GM10266 (cell line): ENCODE data around the gene MT4.
A peak's percentile ranks its signal among the peaks of the same experiment; 100 is the strongest.

Source experiments
- DNase-seq: peaks from one replicate; pipeline ENCODE4 v3.0.0; 2012; ENCODE audit errors: extremely low spot score
- CTCF ChIP-seq: IDR thresholded peaks from 2 replicates; pipeline ENCODE4 v1.5.1; 2012; ENCODE audit warnings: mild to moderate bottlenecking, low read depth; ENCODE audit not compliant: control insufficient read depth, insufficient read depth; ENCODE audit errors: missing control alignments

Gene MT4

GRCh38 chr16:56605475-56605874, 40.6 kb downstream of the MT4 start:
- no peak for TF ChIP-seq CTCF
- no peak for DNase-seq

GRCh38 chr16:56606071-56606475, 41.2 kb downstream of the MT4 start:
- no peak for DNase-seq
- TF ChIP-seq CTCF: no peak

DNA sequence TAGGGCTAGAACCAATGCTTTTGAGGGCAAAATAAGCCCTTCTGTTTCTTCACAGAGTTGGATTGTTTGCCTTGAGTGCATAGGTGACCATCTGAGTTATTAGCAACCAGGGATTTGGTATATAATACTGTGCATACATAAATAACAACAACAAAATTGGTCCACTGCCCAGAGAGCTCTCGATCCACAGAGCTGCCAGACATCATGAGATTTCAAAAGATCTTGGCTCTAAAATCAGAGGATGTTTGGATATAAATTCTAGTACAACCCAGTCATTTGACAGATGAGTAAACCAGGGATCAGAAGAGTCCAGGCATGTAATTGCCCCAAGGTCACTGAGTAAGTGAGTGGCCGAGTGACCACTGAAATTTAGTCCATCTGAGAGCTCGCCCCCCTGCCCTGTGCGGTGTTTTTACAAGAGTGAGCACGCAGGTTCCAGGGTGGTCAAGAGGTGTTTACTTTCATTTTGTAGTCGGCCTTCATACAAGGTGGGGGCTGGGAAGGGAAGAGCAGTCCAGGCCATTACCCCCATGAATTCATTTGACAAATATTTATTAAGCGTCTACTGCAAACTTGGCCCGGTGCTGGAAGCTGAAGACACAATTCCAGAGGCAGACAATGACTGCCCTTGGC, 41.7 kb downstream of the MT4 start:
- DNase-seq: no peak
- TF ChIP-seq CTCF: no peak

GRCh38 chr16:56607109-56607618, 42.3 kb downstream of the MT4 start:
- TF ChIP-seq CTCF: no peak
- no peak for DNase-seq

DNA sequence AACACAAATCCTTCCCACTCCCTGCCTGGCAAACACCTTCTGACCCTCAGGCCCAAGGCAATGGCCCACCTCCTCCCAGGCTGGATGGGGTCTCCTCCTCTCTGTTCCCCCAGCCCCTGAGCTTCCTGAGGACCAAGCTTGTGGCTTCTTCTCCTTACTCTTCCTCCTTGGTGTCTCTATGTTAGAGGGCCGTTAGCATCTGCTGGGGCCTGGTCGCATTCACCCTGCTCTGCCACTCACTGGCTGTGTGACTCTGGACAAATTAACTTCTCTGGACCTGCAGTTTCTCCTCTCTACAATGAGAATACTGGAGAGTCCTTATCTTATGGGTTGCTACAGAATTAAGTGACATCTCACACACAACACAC, 42.8 kb downstream of the MT4 start:
- no peak for DNase-seq
- no peak for TF ChIP-seq CTCF

GRCh38 chr16:56608043-56608875, 43.4 kb downstream of the MT4 start, which contains the start of gene MT2A:
Gene MT2A (plus strand): TSS chr16:56608584. CDS start chr16:56608656, 72 bp downstream.
- no peak for TF ChIP-seq CTCF
- peak; percentile 94 for DNase-seq
